C4-2B (cell line): Measurements from ENCODE around the gene TMEM54.

Source experiments
- H3K27ac ChIP-seq: fragments of 450-650 bp; 2 replicates; pipeline ENCODE4 v1.5.1; 2017
- ZFX ChIP-seq: fragments of 450-650 bp; IDR thresholded peaks from 2 replicates; pipeline ENCODE4 v1.6.1; 2017
- TF ChIP-seq, protein P1 (sequence below): fragments of 450-650 bp; conservative IDR thresholded peaks from 2 replicates; pipeline ENCODE4 v1.5.1; 2017; ENCODE audit warnings: mild to moderate bottlenecking

The TMEM54 gene, protein sequence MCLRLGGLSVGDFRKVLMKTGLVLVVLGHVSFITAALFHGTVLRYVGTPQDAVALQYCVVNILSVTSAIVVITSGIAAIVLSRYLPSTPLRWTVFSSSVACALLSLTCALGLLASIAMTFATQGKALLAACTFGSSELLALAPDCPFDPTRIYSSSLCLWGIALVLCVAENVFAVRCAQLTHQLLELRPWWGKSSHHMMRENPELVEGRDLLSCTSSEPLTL

DNA sequence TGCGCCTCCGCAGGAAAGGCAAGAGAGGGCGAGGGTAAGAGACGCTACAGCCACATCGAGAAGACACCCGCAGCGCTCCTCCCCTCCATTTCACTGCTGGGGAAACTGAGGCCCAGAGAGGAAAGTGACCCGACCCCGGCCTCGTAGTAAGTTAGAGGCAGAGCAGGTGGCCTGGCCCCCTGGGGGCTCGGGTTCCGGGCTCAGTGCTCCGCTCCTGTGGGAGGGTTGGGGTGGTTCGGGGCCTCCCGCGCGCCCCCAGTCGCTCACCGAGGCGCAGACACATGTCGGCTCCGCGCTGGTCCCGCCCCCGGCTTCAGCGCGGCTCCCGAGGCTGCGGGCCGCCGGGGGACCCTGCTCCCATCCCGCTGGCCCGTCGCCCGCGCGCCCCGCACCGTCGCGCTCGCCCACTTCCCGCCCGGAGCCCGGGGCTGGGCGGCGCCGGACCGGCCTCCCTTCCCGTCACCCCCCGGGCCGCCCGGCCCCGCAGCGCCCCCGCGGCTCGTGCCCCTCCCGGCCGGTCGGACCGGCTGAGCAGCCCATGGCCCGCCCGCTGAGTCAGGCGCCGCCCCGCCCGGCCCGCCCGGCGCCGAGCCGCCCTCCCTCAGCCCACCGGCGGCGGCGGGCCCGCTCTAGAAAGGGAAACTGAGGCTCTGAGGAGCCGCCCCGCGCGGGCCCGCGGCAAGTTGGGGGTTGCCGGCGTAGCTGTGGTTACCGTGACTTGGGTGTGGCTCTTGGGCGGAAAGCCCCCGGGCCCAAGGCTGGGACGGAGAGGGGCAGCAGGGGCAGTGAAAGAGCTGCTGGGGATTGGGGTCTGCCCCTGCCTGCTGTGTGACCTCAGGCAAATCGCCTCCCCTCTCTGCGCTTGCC is at the start of gene TMEM54:
TMEM54 (minus strand) TSS at position 434 of the 867 bp plus-strand sequence; CDS start at position 283, 151 bp downstream.
- H3K27ac ChIP-seq, result peak within 1 kb of the TSS; percentile 81
- TF ChIP-seq, protein P1, sequence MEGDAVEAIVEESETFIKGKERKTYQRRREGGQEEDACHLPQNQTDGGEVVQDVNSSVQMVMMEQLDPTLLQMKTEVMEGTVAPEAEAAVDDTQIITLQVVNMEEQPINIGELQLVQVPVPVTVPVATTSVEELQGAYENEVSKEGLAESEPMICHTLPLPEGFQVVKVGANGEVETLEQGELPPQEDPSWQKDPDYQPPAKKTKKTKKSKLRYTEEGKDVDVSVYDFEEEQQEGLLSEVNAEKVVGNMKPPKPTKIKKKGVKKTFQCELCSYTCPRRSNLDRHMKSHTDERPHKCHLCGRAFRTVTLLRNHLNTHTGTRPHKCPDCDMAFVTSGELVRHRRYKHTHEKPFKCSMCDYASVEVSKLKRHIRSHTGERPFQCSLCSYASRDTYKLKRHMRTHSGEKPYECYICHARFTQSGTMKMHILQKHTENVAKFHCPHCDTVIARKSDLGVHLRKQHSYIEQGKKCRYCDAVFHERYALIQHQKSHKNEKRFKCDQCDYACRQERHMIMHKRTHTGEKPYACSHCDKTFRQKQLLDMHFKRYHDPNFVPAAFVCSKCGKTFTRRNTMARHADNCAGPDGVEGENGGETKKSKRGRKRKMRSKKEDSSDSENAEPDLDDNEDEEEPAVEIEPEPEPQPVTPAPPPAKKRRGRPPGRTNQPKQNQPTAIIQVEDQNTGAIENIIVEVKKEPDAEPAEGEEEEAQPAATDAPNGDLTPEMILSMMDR, result no peak; the same call in 1 of the 2 replicates
- TF ChIP-seq ZFX, result peak; percentile 53; the same call in 1 of the 2 replicates

DNA sequence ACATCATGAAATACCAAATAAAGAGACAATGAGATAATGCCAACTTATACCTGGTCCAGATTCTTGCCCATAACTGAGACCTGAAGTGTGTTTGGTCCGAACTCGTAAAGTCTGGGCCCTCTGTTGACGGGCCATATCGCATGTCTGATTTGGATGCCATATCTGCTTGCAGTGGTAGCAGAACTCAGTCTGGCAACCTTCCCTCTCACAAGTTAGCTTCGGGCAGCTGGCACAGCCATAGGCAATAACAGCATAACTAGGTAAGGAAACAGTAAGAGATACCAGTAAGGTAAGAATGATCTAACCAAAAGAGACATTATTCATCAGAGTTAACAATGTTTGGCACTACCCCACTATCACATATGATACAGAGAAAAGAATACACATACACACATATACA is 48.3 kb upstream of the TMEM54 start:
- TF ChIP-seq, protein P1, result no peak
- TF ChIP-seq ZFX, result no peak
- H3K27ac ChIP-seq, result no peak overlapping the region

DNA sequence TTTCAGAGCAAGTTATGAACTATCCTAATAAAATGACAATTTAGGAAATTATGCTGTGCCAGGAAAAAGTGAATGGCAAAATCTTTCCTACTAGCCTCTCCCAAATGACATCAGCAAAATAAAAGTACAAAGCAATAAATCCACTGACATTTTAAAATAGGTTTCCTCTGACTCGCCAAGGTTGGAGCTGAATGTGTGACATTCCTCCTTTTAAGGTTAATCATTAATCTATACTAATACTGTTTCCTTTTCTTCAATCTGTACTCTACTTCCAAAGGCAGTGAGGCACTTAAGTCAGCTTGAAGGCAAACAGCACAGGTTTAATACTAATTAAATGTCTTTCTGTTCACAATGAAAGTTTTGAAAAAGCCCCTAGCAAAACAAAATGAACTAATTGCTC is 47.7 kb upstream of the TMEM54 start:
- no peak overlapping the region for H3K27ac ChIP-seq
- TF ChIP-seq, protein P1, result no peak
- no peak for TF ChIP-seq ZFX

DNA sequence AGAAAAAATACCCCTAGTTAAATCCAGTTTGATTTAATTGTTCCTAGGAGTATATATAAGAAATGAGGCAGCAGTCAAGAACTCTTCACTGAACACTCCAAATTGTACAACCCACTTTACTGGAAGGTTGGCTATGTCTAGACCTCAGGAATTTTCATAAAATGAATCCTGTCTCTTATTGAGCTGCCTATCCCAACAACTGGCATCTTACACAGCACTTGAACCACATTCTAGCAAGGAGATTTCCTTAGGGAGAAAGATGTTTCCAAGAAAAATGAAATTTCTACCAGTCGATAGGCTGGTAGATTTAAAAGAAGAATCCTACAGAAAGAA is 47.2 kb upstream of the TMEM54 start:
- TF ChIP-seq, protein P1, result no peak
- TF ChIP-seq ZFX, result no peak
- no peak overlapping the region for H3K27ac ChIP-seq

DNA sequence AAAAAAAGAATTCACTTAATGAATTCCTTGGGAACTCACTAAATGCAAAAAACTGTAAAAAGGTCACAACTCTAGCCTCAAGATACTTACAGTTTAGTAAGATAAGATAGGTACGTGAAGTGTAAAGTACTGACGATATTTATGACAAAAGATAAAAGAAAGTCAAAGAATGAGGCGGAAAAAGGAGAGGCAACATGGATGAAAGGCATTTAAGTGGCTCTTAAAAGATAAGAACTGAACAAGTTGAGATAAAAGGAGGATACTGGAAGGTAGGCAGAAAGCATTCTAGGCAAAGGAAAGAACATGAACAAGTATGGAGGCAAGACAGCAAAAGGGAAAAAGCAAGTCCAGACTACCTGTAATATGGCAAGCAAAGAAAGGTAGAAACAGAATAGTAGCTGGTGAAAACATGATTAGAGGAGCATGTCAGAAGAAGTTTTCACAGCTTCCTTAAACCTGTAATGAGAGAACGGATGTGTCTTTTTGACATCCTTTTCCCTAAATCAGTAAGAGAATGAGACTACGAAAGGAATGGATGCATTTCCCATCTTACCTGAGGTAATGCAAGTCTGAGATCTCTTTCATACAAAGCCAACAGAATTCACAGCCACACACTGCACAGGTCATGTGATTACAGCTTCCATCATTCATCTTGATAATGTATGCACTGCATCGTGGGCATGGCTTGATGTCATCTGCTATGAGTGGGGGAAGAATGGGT is 46.6 kb upstream of the TMEM54 start:
- H3K27ac ChIP-seq, result no peak overlapping the region

DNA sequence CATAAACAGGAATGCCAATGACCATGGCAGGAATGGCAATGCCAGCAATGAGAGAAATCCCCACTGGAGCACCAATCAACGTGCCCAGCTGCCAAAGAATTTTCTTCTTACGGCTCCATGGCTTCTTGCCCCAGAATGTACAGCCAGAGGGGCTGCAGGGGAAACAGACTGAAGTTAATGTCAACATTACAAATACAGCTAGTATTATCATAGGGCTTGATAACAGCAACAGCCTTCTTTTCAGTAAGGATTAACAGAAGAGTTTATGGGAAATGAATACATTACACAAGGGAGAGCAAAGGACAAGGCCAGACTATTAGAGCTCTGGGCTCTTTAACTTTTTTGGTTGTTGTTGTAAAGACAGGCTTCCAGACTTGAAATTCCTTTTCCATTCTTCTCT is 45.2 kb upstream of the TMEM54 start:
- H3K27ac ChIP-seq, result no peak overlapping the region

More for the DNA sequence above, 46.6 kb upstream of the TMEM54 start:
- no peak for TF ChIP-seq ZFX
- TF ChIP-seq, protein P1, result no peak

More for the DNA sequence above, 45.2 kb upstream of the TMEM54 start:
- TF ChIP-seq ZFX, result no peak
- TF ChIP-seq, protein P1, result no peak
